Measurements from ENCODE around the gene GRPR. TPM values are rescaled to one million over a fixed set of nuclear protein-coding genes. Genes with fewer than 3 reads are reported as not detected.

GRPR gene
- total RNA-seq, 1 donor from 2014 or later: not detected

- Histone ChIP-seq H3K9me3 (no peaks in the 10 kb centered on the region), H3K36me3 (no peaks in the 10 kb centered on the region), H3K27ac (no peak overlapping the region), H3K4me3 (no peak overlapping the region), H3K27me3 (no peaks in the 10 kb centered on the region), H3K4me1 (no peaks in the 10 kb centered on the region)
- intact Hi-C loops (cut with DNase I): no loop called here
- TF ChIP-seq POLR2AphosphoS5 (IDR thresholded peaks at IDR 0.05; ENCODE audit: insufficient read depth in 1 of 2, low read depth in 1 of 2) (no peak), POLR2A (IDR thresholded peaks at IDR 0.05) (no peak), CTCF (IDR thresholded peaks at IDR 0.05) (no peak)
- no peak for DNase-seq (ENCODE audit: extremely low spot score in 2 of 2)
These were observed 39.0 kb downstream of the GRPR start for GRCh38 chrX:16162391-16162790.

GRCh38 chrX:16164748-16165147 is 41.4 kb downstream of the GRPR start:
- no peak overlapping the region for H3K27ac ChIP-seq
- no peaks in the 10 kb centered on the region for H3K27me3 ChIP-seq
- intact Hi-C loops (cut with DNase I): no loop called here
- no peak for DNase-seq (ENCODE audit: extremely low spot score in 2 of 2)
- no peaks in the 10 kb centered on the region for H3K4me1 ChIP-seq
- no peaks in the 10 kb centered on the region for H3K9me3 ChIP-seq
- no peaks in the 10 kb centered on the region for H3K36me3 ChIP-seq
- H3K4me3 ChIP-seq: no peak overlapping the region
- TF ChIP-seq CTCF (IDR thresholded peaks at IDR 0.05): no peak
- TF ChIP-seq POLR2A (IDR thresholded peaks at IDR 0.05): no peak
- TF ChIP-seq POLR2AphosphoS5 (IDR thresholded peaks at IDR 0.05; ENCODE audit: insufficient read depth in 1 of 2, low read depth in 1 of 2): no peak

- no peaks in the 10 kb centered on the region for H3K9me3 ChIP-seq
- no peaks in the 10 kb centered on the region for H3K27me3 ChIP-seq
- H3K4me3 ChIP-seq: no peak within 1 kb of the TSS
- no peak for TF ChIP-seq POLR2A (IDR thresholded peaks at IDR 0.05)
- TF ChIP-seq CTCF (IDR thresholded peaks at IDR 0.05): no peak
- no peak for TF ChIP-seq POLR2AphosphoS5 (IDR thresholded peaks at IDR 0.05; ENCODE audit: insufficient read depth in 1 of 2, low read depth in 1 of 2)
- no peaks in the 10 kb centered on the region for H3K4me1 ChIP-seq
- H3K36me3 ChIP-seq: no peaks in the 10 kb centered on the region
- DNase-seq (ENCODE audit: extremely low spot score in 2 of 2): no peak
- H3K27ac ChIP-seq: no peak within 1 kb of the TSS
- intact Hi-C loops (cut with DNase I): no loop called here
These were observed 43.8 kb downstream of the GRPR start, which contains the start of gene MAGEB17 for GRCh38 chrX:16167181-16167580. TSS of gene MAGEB17 (plus strand) at chrX:16167481. CDS start at chrX:16170383, 2,902 bp downstream.

- intact Hi-C loops (cut with DNase I): no loop called here
- Histone ChIP-seq H3K9me3 (no peaks in the 10 kb centered on the region), H3K27ac (no peak overlapping the region), H3K4me1 (no peaks in the 10 kb centered on the region), H3K4me3 (no peak overlapping the region), H3K27me3 (no peaks in the 10 kb centered on the region), H3K36me3 (no peaks in the 10 kb centered on the region)
- no peak for DNase-seq (ENCODE audit: extremely low spot score in 2 of 2)
- no peak for TF ChIP-seq POLR2A (IDR thresholded peaks at IDR 0.05)
- TF ChIP-seq POLR2AphosphoS5 (IDR thresholded peaks at IDR 0.05; ENCODE audit: insufficient read depth in 1 of 2, low read depth in 1 of 2): no peak
- no peak for TF ChIP-seq CTCF (IDR thresholded peaks at IDR 0.05)
These were observed 47.7 kb downstream of the GRPR start for GRCh38 chrX:16171039-16171438.

GRCh38 chrX:16171944-16172343 is 48.6 kb downstream of the GRPR start:
- Histone ChIP-seq H3K4me1 (no peaks in the 10 kb centered on the region), H3K36me3 (no peaks in the 10 kb centered on the region), H3K4me3 (no peak overlapping the region), H3K9me3 (no peaks in the 10 kb centered on the region), H3K27me3 (no peaks in the 10 kb centered on the region), H3K27ac (no peak overlapping the region)
- intact Hi-C loops (cut with DNase I): no loop called here
- DNase-seq (ENCODE audit: extremely low spot score in 2 of 2): no peak
- no peak for TF ChIP-seq POLR2A (IDR thresholded peaks at IDR 0.05)
- no peak for TF ChIP-seq CTCF (IDR thresholded peaks at IDR 0.05)
- TF ChIP-seq POLR2AphosphoS5 (IDR thresholded peaks at IDR 0.05; ENCODE audit: insufficient read depth in 1 of 2, low read depth in 1 of 2): no peak

All from vagina (tissue), 2 donors.